ENCODE measurements around the gene ANAPC16.

DNA sequence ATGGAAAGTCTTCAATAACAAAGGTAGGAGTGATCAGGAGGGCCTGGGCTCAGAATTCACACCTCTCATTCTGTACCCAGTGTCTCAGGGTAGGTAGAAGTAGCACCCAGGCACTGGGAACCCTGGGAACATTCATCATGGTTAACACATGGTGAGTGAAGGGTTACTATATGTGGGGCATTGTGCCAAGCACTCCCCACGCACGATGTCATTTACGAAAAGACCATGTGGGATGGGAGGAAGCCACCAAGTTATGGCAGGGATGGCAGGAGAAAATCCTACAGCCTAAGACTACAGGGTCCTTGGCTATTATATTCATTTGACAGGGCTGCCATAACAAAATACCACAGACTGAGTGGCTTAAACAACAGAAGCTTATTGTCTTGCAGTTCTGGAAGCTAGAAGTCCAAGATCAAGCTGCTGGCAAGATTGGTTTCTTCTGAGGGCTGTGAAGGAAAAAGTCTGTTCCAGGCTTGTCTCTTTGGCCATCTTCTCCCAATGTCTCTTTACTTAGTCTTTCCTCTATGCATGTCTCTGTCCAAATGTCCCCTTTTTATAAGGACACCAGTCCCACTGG, 30.2 kb downstream of the ANAPC16 start:
- TF ChIP-seq, protein P1, sequence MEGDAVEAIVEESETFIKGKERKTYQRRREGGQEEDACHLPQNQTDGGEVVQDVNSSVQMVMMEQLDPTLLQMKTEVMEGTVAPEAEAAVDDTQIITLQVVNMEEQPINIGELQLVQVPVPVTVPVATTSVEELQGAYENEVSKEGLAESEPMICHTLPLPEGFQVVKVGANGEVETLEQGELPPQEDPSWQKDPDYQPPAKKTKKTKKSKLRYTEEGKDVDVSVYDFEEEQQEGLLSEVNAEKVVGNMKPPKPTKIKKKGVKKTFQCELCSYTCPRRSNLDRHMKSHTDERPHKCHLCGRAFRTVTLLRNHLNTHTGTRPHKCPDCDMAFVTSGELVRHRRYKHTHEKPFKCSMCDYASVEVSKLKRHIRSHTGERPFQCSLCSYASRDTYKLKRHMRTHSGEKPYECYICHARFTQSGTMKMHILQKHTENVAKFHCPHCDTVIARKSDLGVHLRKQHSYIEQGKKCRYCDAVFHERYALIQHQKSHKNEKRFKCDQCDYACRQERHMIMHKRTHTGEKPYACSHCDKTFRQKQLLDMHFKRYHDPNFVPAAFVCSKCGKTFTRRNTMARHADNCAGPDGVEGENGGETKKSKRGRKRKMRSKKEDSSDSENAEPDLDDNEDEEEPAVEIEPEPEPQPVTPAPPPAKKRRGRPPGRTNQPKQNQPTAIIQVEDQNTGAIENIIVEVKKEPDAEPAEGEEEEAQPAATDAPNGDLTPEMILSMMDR (IDR thresholded peaks at IDR 0.05) = no peak
- no peak for TF ChIP-seq EP300 (IDR thresholded peaks at IDR 0.05)
- no peak for TF ChIP-seq POLR2AphosphoS5 (IDR thresholded peaks at IDR 0.05)
